Activated naive CD4-positive, alpha-beta T cell (primary cell): ENCODE data around the gene SLC30A2.

Experiments used
- DNase-seq, 4 experiments: peaks; one replicate each; lab custom pipeline; 2025; lab: John Stamatoyannopoulos, UW

SLC30A2 gene

DNA sequence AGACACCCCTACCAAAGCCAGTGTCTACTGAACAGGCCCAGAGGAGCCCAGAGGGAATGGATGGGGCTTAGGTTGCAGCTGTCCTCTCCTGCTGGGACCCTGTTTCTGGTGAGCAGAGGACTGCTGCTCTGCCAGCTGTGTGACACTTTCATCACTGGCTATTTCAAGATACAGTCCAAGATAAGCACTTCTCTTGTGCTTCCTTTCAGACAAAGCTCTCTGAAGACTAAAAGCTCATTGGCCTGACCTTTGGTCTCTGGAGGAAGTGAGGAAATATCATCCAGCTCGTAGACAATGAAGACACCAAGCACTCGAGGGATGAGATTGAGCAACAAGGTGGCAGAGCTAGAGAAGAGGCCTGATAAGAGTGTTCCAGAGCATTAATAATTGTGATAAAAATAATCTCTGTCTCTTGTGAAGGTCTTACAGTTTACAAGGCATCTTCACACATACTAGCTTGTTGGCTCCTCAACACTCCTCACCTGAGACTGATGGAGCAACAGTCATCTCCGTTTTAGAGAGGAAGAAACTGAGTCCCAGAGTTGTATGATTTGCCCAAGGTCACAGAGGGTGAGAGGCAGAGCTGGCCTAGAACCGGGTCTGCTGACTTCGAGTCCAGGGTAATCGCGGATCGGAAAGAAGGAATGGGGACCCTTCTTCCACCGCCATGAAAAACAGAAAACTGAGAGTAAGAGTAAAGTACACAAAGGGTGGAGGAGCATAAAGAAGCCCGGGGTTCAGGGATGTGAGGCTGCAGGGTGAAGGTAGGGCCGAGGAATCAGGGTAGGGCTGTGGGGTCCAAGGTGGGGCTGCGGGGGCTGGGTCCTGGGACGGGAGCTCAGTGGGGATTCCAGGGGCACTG is 48.7 kb downstream of the SLC30A2 start:
- DNase-seq, result no peak

- no peak for DNase-seq
Observed at GRCh38 chr1:25994402-25995150, 51.3 kb downstream of the SLC30A2 start.

GRCh38 chr1:25993197-25993951 is 52.5 kb downstream of the SLC30A2 start:
- no peak for DNase-seq

- no peak for DNase-seq
Observed at GRCh38 chr1:25992689-25993171, 53.2 kb downstream of the SLC30A2 start.

DNA sequence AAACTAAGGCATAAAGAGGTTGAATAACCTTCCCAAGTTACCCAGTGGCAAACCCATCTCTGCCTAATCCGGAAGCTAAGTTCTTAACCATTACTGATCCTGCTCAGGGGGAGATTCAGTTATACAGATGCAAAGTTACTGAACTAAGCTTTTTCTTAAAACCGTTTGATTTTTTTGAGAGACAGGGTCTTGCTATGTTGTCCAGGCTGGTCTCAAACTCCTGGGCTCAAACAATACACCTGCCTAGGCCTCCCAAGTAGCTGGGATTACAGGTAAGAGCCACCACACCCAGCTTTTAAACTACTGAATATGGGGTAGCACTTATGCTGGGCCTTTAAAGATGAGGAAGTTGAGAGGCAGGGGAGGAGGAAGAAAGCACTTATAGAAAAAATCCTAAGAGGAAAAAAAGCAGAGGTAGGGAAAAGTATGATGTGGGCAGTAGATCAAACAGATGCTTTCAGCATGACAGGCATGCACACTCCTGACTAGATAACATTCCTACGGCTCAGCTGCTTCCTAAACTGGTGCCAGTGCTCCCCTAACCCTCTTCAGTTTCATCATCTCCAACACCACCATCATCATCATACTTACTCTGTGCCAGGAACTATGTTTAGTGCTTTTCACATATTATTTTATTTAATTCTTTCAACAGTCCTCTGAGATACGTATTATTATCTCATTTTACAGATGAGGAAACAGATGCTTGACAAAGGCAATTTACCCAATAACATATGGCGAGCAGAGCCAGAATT is 53.8 kb downstream of the SLC30A2 start:
- no peak for DNase-seq

GRCh38 chr1:25990702-25991395 is 55.1 kb downstream of the SLC30A2 start:
- DNase-seq, result peak in 3 of 4 experiments; percentile 9 to 35 (median 33)

DNA sequence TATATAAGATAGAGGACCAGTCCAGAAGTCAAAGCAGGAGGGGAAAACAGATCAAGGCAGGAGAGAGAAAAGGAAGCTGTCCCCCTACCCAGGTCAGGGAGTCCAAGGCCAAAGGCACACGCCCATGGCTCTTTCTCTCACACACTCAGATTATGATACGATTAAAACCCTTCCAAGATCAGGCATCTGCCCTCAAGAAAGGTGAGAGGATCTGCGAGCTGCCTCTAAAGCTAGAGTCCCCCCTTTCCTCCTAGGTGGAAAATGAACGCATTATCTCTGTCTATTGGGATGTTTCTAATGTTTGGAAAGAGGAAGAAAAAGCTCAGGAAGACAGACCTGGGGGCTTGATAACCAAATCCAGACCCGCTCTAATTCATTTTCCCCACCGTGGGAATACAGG is 55.7 kb downstream of the SLC30A2 start:
- no peak for DNase-seq

DNA sequence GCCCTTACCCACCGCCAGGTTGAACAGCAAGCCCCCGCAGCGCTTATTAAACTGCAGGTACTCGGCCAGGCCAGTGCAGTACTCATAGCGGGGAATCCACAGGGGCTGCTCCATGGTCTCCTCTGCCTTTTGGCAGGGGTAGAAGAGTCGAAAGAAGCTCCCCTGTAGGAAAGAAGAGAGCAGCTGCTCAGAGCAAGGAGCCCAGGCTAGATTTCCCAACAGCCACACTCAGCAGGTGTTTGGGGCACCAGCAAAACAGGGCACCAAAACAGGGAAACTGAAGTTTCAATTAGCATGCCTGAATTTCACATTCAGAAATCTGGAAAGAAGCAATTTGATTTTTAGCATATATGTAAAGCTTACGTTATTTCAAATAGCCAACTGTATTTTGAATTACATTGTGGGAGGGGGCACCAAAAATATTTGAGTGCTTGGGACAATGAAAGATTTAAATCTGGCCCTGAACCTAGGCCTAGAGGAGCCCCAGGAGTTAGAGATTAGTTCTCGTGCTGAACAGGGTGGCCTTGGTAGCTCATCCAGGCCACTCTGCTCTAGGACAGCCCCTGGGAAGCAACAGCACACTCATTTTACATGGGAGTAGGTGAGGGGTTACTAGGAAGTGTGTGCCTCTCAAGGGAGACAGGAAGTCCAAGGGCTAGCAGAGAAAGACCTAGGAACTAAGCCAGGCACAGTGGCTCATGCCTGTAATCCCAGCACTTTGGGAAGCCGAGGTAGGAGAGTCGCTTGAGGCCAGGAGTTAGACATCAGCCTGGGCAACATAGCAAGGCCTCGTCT is 56.3 kb downstream of the SLC30A2 start:
- DNase-seq, result no peak

DNA sequence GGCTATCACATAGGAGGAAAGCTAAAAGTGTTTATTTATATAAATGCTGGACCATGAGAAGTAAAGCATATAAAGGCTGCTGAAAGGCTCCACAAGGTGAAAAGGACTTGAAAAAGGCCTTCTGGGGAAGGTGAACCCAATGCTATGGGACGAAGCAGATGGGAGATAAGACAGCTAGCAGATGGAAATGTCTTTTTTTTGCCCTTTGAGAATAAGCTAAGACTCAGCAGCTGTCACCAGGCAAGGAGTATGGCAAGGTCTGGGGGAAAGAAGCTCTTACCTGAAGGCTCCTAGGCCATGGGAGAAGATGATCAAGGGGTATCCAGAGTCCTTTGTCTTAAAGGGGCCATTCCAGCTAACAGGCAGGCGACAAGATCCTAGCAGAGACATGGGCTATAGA is 58.0 kb downstream of the SLC30A2 start:
- DNase-seq, result no peak
